Stimulated activated CD8-positive, alpha-beta memory T cell treated with anti-CD3 and anti-CD28 coated beads, Interleukin-15, amount 100 ng/mL, for 24 hours (primary cell): ENCODE results near the gene ADGRG3.

ENCODE experiments used
- DNase-seq: peaks from one replicate; pipeline ENCODE4 v3.0.0-alpha.2; 2020; ENCODE audit warnings: low read depth

Gene ADGRG3

DNA sequence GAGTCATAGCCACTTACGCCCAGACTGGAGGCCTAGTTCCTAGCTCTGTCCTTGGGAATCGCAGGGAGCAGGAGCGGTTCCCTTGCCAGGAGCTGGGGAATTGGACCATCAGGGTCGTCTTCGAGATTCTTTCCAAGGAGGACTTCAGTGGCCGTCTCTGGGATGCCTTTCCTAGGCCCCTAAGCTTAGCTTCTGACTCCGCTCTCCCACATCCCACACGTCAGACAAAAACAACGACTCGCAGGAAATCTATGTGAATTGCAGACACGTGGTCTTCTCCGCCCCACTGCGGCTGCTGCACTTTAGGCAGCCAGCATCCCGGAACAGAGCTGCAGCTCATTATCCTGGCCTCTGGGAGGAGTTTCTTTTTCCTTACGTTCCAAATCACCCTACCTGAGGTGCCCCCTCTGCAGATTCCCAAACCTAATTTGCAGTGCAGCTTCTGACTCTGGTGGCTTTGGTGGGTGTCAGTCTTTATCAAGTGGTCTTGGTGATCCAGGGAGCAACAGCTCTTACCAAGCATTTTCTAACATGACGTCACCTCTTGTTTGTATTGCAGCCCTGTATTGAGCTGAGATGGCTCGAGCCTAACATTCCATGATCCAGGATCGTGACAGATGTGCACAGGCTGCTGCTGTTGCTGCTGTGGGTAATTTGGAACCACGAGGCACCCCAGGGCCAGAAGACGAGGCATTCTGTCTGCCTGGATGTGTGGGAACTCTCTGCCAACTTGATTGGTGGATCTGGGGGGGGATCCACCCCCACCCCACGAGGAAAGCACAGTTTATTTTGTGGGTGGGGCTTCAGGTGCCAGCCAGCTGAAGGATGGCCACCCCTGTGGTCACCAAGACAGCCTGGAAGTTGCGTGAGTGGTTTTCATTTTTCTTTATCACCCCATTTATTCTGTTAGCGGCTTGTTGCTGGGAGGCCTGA is 68.6 kb downstream of the ADGRG3 start:
- no peak for DNase-seq

GRCh38 chr16:57738844-57739243 is 70.7 kb downstream of the ADGRG3 start:
- DNase-seq: no peak
